HG02840 (cell line): ENCODE data around the gene A1BG.

Experiments
- ATAC-seq: cut with Tn5 transposase; IDR thresholded peaks from one replicate; pipeline ENCODE4 v1.9.1; 2021; ENCODE audit warnings: mild to moderate bottlenecking, moderate library complexity, moderate number of reproducible peaks; ENCODE audit not compliant: unreplicated experiment, low FRiP score

A1BG gene

GRCh38 chr19:58352760-58353671 is at the start of gene A1BG:
Gene A1BG, minus strand, starts transcription at chr19:58353492. Its CDS starts 55 bp downstream, at chr19:58353437.
- no peak for ATAC-seq

- no peak for ATAC-seq
These were observed 48.6 kb upstream of the A1BG start for GRCh38 chr19:58401840-58402421.

GRCh38 chr19:58400916-58401839 is 47.9 kb upstream of the A1BG start:
- ATAC-seq = peak; percentile 98

GRCh38 chr19:58400316-58400915 is 47.1 kb upstream of the A1BG start:
- ATAC-seq = no peak

- no peak for ATAC-seq
These were observed 46.6 kb upstream of the A1BG start for GRCh38 chr19:58399903-58400302.

- no peak for ATAC-seq
These were observed 45.3 kb upstream of the A1BG start for GRCh38 chr19:58398545-58398944.

GRCh38 chr19:58398087-58398486 is 44.8 kb upstream of the A1BG start:
- no peak for ATAC-seq

- ATAC-seq = no peak
These were observed 44.3 kb upstream of the A1BG start for GRCh38 chr19:58397533-58398037.

- ATAC-seq = no peak
These were observed 43.6 kb upstream of the A1BG start for GRCh38 chr19:58396691-58397532.

GRCh38 chr19:58395979-58396627 is 42.8 kb upstream of the A1BG start:
- ATAC-seq = no peak

GRCh38 chr19:58395220-58395978 is 42.1 kb upstream of the A1BG start, which contains the start of gene RNF225:
Gene RNF225, plus strand, starts transcription at chr19:58395656. Its CDS starts 434 bp downstream, at chr19:58396090.
- no peak for ATAC-seq

GRCh38 chr19:58394821-58395219 is 41.5 kb upstream of the A1BG start:
- no peak for ATAC-seq

- no peak for ATAC-seq
These were observed 40.4 kb upstream of the A1BG start for GRCh38 chr19:58393725-58394033.

GRCh38 chr19:58392945-58393724 is 39.8 kb upstream of the A1BG start:
- no peak for ATAC-seq

GRCh38 chr19:58388175-58388526 is 34.9 kb upstream of the A1BG start:
- no peak for ATAC-seq

- ATAC-seq = no peak
These were observed 34.3 kb upstream of the A1BG start for GRCh38 chr19:58387338-58388174.
